Measurements from ENCODE around the gene DUSP22. TPM values are rescaled to one million over a fixed set of nuclear protein-coding genes. Genes with fewer than 3 reads are reported as not detected.

The DUSP22 gene
- total RNA-seq, 1 experiment from 2014 or later: 19.2 TPM

DNA sequence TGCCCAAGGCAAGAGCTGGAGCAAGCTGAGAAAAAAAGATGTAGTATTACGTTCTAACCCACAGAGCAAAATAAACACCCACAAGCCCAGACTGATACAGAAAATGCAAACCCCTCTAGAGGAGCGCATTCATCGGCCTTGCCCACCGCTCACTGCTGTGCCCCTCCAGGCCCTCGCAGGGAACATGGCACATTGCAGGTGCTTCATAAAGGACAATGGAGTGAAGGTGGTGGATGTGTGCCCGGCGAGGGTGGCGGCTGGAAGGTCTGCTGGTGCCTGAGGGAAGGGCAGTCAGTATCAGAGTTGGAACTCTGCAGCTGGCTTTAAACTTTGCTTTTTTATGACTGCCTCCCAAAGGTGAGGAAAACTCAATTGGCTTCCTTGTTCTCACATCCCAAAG is 80.7 kb downstream of the DUSP22 start:
- H3K9me2 ChIP-seq (ENCODE audit: insufficient read depth): no peaks in the 10 kb centered on the region
- H3K4me3 ChIP-seq (replicated peaks in 1 of 2; ENCODE audit: low read depth in 1 of 2, low read length in 2 of 2): no peak overlapping the region
- H4K20me1 ChIP-seq (ENCODE audit: insufficient read depth): no peaks in the 10 kb centered on the region
- no peaks in the 10 kb centered on the region for H3K79me2 ChIP-seq (ENCODE audit: insufficient read depth, low read length)
- no peak overlapping the region for H3K4me2 ChIP-seq (ENCODE audit: low read length)
- H3K9ac ChIP-seq (ENCODE audit: low read length): no peak overlapping the region
- POLR2A ChIA-PET: no interaction called here
- intact Hi-C loops (cut with micrococcal nuclease): no loop called here
- BruUV-seq (replicated peaks): no TSS peak
- H3K27me3 ChIP-seq (ENCODE audit: insufficient read depth, low read length): 0 out of 2 replicates have a peak, but pooled peaks cover 6% of the 10 kb centered on the region
- no peaks in the 10 kb centered on the region for H3K36me3 ChIP-seq (ENCODE audit: control insufficient read depth in 1 of 2, insufficient read depth in 2 of 2, low read length in 2 of 2)
- RAD21 ChIA-PET (ENCODE audit: low non-redundant PET in 1 of 2, low total read pairs in 2 of 2, uncharacterized antibody in 2 of 2, unreplicated experiment in 2 of 2): no interaction called here
- H3K9me3 ChIP-seq (ENCODE audit: control insufficient read depth in 1 of 2, insufficient read depth in 1 of 2, low read depth in 1 of 2, low read length in 2 of 2): peaks cover 6 to 9% of the 10 kb centered on the region in 2 experiments; a peak in 2 of 4 replicates
- ATAC-seq (no peak), DNase-seq (ENCODE audit: low read depth, low spot score) (no peak)
- no peak for TF ChIP-seq ZFX (IDR thresholded peaks at IDR 0.05)
- CTCF ChIA-PET: no interaction called here
- no peak overlapping the region for H3K27ac ChIP-seq (ENCODE audit: low read depth, low read length)
- H2AFZ ChIP-seq (ENCODE audit: low read depth, low read length, poor library complexity, severe bottlenecking): no peak overlapping the region
- H3K4me1 ChIP-seq (ENCODE audit: control insufficient read depth in 1 of 2, insufficient read depth in 2 of 2, low read length in 2 of 2): no peaks in the 10 kb centered on the region

DNA sequence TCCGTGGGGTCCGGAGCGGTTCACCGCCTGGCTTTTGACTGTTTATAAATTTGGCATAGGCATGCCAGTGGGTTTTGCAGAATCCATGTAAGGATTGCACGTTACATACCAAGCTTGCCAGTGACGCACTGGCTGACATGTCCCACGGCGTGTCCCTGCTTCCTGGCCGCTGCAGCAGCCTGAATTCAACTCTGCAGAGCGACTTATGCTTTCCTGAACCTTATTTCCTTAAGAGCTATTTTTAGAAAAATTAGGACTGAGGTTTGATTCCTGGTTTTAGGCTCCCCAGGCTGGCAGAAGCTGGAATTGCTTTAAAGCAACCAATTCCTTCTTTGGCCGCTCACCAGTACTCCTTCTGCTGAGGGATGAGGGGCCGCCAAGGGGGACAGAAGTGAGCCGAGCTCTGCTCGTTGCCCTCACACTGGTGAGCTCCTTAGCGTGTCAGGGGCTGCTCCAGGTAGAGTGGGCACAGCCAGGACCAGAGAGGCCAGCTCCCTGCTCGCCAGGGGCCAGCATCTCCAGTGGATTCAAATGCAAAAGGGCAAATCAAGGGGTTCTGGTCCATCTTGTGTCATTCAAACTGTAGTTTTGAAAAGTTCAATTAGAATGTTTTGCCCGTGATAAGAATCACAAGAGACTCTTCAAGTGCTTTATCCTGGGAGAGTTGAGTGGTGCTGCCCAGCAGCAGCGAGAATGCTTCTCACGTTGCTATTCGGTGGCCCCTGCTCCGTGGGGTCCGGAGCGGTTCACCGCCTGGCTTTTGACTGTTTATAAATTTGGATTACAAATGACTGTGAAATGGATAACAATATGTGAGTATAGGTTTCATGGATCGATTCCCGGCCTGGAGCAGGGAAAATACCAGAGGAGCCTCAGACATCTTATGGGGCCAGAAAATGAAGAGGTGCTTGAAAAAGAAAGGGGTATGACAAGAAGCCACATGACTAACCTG is 81.8 kb downstream of the DUSP22 start:
- POLR2A ChIA-PET: no interaction called here
- Histone ChIP-seq H3K4me3 (replicated peaks in 1 of 2; ENCODE audit: low read depth in 1 of 2, low read length in 2 of 2) (no peak overlapping the region), H3K27me3 (ENCODE audit: insufficient read depth, low read length) (0 out of 2 replicates have a peak, but pooled peaks cover 6% of the 10 kb centered on the region), H3K36me3 (ENCODE audit: control insufficient read depth in 1 of 2, insufficient read depth in 2 of 2, low read length in 2 of 2) (no peaks in the 10 kb centered on the region), H3K9me3 (ENCODE audit: control insufficient read depth in 1 of 2, insufficient read depth in 1 of 2, low read depth in 1 of 2, low read length in 2 of 2) (peaks cover 0 to 9% of the 10 kb centered on the region in 2 experiments; a peak in 2 of 4 replicates), H3K9me2 (ENCODE audit: insufficient read depth) (no peaks in the 10 kb centered on the region), H3K4me2 (ENCODE audit: low read length) (no peak overlapping the region), H3K27ac (ENCODE audit: low read depth, low read length) (no peak overlapping the region), H3K4me1 (ENCODE audit: control insufficient read depth in 1 of 2, insufficient read depth in 2 of 2, low read length in 2 of 2) (no peaks in the 10 kb centered on the region), H2AFZ (ENCODE audit: low read depth, low read length, poor library complexity, severe bottlenecking) (no peak overlapping the region), H3K9ac (ENCODE audit: low read length) (no peak overlapping the region), H3K79me2 (ENCODE audit: insufficient read depth, low read length) (no peaks in the 10 kb centered on the region), H4K20me1 (ENCODE audit: insufficient read depth) (no peaks in the 10 kb centered on the region)
- RAD21 ChIA-PET (ENCODE audit: low non-redundant PET in 1 of 2, low total read pairs in 2 of 2, uncharacterized antibody in 2 of 2, unreplicated experiment in 2 of 2): no interaction called here
- ATAC-seq: no peak
- BruUV-seq (replicated peaks): no TSS peak
- CTCF ChIA-PET: interaction anchor here (1.1 kb wide), 1 partner anchor 184 kb away, joined by 3 read pairs; no protein-coding TSS in a partner anchor
- intact Hi-C loops (cut with micrococcal nuclease): no loop called here
- no peak for DNase-seq (ENCODE audit: low read depth, low spot score)
- TF ChIP-seq ELF1 (IDR thresholded peaks at IDR 0.05; ENCODE audit: borderline replicate concordance, low read depth): no peak
- TF ChIP-seq CEBPB (IDR thresholded peaks at IDR 0.05; ENCODE audit: low read depth): no peak
- TF ChIP-seq TCF7L2 (IDR thresholded peaks at IDR 0.05; ENCODE audit: borderline replicate concordance, extremely low read depth, insufficient read depth, insufficient read length): no peak
- TF ChIP-seq, protein P1, sequence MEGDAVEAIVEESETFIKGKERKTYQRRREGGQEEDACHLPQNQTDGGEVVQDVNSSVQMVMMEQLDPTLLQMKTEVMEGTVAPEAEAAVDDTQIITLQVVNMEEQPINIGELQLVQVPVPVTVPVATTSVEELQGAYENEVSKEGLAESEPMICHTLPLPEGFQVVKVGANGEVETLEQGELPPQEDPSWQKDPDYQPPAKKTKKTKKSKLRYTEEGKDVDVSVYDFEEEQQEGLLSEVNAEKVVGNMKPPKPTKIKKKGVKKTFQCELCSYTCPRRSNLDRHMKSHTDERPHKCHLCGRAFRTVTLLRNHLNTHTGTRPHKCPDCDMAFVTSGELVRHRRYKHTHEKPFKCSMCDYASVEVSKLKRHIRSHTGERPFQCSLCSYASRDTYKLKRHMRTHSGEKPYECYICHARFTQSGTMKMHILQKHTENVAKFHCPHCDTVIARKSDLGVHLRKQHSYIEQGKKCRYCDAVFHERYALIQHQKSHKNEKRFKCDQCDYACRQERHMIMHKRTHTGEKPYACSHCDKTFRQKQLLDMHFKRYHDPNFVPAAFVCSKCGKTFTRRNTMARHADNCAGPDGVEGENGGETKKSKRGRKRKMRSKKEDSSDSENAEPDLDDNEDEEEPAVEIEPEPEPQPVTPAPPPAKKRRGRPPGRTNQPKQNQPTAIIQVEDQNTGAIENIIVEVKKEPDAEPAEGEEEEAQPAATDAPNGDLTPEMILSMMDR (IDR thresholded peaks at IDR 0.05 in 2 of 3, conservative IDR thresholded peaks at IDR 0.05 in 1 of 3; ENCODE audit: borderline replicate concordance in 1 of 3, insufficient read depth in 1 of 3, low read depth in 2 of 3, low read length in 2 of 3): no peak
- TF ChIP-seq SP1 (IDR thresholded peaks at IDR 0.05; ENCODE audit: low read depth): no peak
- no peak for TF ChIP-seq JUND (IDR thresholded peaks at IDR 0.05)
- no peak for TF ChIP-seq EZH2phosphoT487 (IDR thresholded peaks at IDR 0.05; ENCODE audit: borderline replicate concordance)
- TF ChIP-seq FOSL1 (IDR thresholded peaks at IDR 0.05; ENCODE audit: low read depth): no peak
- TF ChIP-seq POLR2A (IDR thresholded peaks at IDR 0.05; ENCODE audit: borderline replicate concordance, extremely low read depth, insufficient read depth, insufficient read length): no peak
- TF ChIP-seq, protein P2, sequence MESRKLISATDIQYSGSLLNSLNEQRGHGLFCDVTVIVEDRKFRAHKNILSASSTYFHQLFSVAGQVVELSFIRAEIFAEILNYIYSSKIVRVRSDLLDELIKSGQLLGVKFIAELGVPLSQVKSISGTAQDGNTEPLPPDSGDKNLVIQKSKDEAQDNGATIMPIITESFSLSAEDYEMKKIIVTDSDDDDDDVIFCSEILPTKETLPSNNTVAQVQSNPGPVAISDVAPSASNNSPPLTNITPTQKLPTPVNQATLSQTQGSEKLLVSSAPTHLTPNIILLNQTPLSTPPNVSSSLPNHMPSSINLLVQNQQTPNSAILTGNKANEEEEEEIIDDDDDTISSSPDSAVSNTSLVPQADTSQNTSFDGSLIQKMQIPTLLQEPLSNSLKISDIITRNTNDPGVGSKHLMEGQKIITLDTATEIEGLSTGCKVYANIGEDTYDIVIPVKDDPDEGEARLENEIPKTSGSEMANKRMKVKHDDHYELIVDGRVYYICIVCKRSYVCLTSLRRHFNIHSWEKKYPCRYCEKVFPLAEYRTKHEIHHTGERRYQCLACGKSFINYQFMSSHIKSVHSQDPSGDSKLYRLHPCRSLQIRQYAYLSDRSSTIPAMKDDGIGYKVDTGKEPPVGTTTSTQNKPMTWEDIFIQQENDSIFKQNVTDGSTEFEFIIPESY (IDR thresholded peaks at IDR 0.05; ENCODE audit: extremely low read depth, insufficient replicate concordance, low read length): no peak
- TF ChIP-seq, protein P3, sequence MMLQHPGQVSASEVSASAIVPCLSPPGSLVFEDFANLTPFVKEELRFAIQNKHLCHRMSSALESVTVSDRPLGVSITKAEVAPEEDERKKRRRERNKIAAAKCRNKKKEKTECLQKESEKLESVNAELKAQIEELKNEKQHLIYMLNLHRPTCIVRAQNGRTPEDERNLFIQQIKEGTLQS (IDR thresholded peaks at IDR 0.05): no peak
- no peak for TF ChIP-seq EGR1 (IDR thresholded peaks at IDR 0.05; ENCODE audit: low read depth)
- TF ChIP-seq POLR2AphosphoS5 (IDR thresholded peaks at IDR 0.05; ENCODE audit: low read depth, low read length): no peak
- no peak for TF ChIP-seq CBX3 (IDR thresholded peaks at IDR 0.05; ENCODE audit: low read depth)
